GM23248 (cell line): ENCODE data around the gene HM13.
"Not testable (repeated sequence)": the region's sequence is repeated elsewhere in the genome, so short reads cannot be mapped to it uniquely, and the experiment has no call there.

Experiments
- EZH2 ChIP-seq: fragments of 200-600 bp; sonication (generic); IDR thresholded peaks from 2 replicates; pipeline ENCODE4 v1.6.1; 2018; ENCODE audit warnings: antibody characterized with exemption, mild to moderate bottlenecking; ENCODE audit not compliant: insufficient read depth, poor library complexity, severe bottlenecking
- EZH2phosphoT487 ChIP-seq: fragments of 200-600 bp; sonication (generic); IDR thresholded peaks from 2 replicates; pipeline ENCODE4 v1.6.1; 2018; ENCODE audit warnings: antibody characterized with exemption, moderate library complexity, mild to moderate bottlenecking, low read depth; ENCODE audit not compliant: insufficient read depth

DNA sequence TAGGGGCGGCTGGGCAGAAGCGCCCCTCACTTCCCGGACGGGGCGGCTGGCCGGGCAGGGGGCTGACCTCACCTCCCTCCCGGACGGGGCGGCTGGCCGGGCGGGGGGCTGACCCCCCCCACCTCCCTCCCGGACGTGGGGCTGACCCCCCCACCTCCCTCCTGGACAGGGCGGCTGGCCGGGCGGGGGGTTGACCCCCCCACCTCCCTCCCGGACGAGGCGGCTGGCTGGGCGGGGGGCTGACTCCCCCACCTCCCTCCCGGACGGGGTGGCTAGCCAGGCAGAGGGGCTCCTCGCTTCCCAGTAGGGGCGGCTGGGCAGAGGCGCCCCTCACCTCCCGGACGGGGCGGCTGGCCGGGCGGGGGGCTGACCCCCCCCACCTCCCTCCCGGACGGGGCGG lies 43.3 kb upstream of the HM13 start:
- not testable (repeated sequence) for TF ChIP-seq EZH2, EZH2phosphoT487
